Parathyroid adenoma (tissue), 2 donors: ENCODE results near the gene ZIK1.

Source experiments
- H2AFZ ChIP-seq: fragments of 300-600 bp; sonication (generic); one replicate; pipeline ENCODE4 v1.7.0; 2017; ENCODE audit warnings: antibody characterized with exemption, mild to moderate bottlenecking
- H3K27ac ChIP-seq: fragments of 300-600 bp; sonication (generic); one replicate; pipeline ENCODE4 v1.7.0; 2017
- H3K27me3 ChIP-seq: fragments of 300-600 bp; sonication (generic); one replicate; pipeline ENCODE4 v1.7.0; 2017; ENCODE audit warnings: low read length; ENCODE audit not compliant: control insufficient read depth, insufficient read depth
- H3K36me3 ChIP-seq: fragments of 300-600 bp; sonication (generic); one replicate; pipeline ENCODE4 v1.7.0; 2017; ENCODE audit warnings: low read length; ENCODE audit not compliant: control insufficient read depth, insufficient read depth
- H3K4me1 ChIP-seq: fragments of 300-600 bp; sonication (generic); one replicate; pipeline ENCODE4 v1.7.0; 2017; ENCODE audit warnings: control low read depth
- H3K4me2 ChIP-seq: fragments of 300-600 bp; sonication (generic); one replicate; pipeline ENCODE4 v1.7.0; 2017; ENCODE audit warnings: low read length
- H3K4me3 ChIP-seq: fragments of 300-600 bp; sonication (generic); one replicate; pipeline ENCODE4 v1.7.0; 2017; ENCODE audit warnings: low read depth, low read length
- H3K79me2 ChIP-seq: fragments of 300-600 bp; sonication (generic); one replicate; pipeline ENCODE4 v1.7.0; 2017; ENCODE audit warnings: control low read depth
- H3K9ac ChIP-seq: fragments of 300-600 bp; sonication (generic); one replicate; pipeline ENCODE4 v1.7.0; 2017; ENCODE audit warnings: mild to moderate bottlenecking
- H3K9me3 ChIP-seq: fragments of 300-600 bp; sonication (generic); one replicate; pipeline ENCODE4 v1.7.0; 2017; ENCODE audit warnings: low read length; ENCODE audit not compliant: control insufficient read depth
- CTCF ChIP-seq: fragments of 300-600 bp; sonication (generic); IDR thresholded peaks from one replicate; pipeline ENCODE4 v1.7.0; 2017; ENCODE audit warnings: antibody characterized with exemption, mild to moderate bottlenecking
- donor health status: primary hyperparathyroidism.

The ZIK1 gene

GRCh38 chr19:57633832-57634131, 49.8 kb downstream of the ZIK1 start:
- peak overlapping the region; percentile 78 for H3K9ac ChIP-seq
- TF ChIP-seq CTCF: no peak
- no peaks in the 10 kb centered on the region for H3K27me3 ChIP-seq
- H3K27ac ChIP-seq: peak overlapping the region; percentile 83
- H3K36me3 ChIP-seq: no peaks in the 10 kb centered on the region
- peak overlapping the region; percentile 97 for H2AFZ ChIP-seq
- peaks cover 3% of the 10 kb centered on the region for H3K4me1 ChIP-seq
- H3K4me2 ChIP-seq: peak overlapping the region; percentile 77
- H3K4me3 ChIP-seq: peak overlapping the region; percentile 96
- peaks cover 28% of the 10 kb centered on the region for H3K79me2 ChIP-seq
- H3K9me3 ChIP-seq: peaks cover 7% of the 10 kb centered on the region

DNA sequence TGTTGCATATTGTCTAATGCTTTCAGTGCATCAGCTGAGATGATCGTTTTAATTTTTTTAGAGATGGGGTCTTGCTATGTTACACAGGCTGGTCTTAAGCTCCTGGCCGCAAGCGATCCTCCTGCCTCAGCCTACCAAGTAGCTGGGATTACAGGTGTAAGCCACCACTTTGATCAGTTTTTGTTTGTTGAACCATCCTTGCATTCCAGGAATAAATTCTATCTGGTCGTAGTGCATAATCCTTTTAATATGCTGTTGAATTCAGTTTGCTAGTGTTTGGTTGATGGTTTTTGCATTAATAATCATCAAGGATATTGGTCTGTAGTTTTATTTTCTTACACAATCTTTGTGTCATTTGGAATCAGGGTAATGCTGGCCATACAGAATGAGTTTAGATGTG, 53.4 kb downstream of the ZIK1 start:
- TF ChIP-seq CTCF: no peak
- H3K27ac ChIP-seq: no peak overlapping the region
- H3K27me3 ChIP-seq: no peaks in the 10 kb centered on the region
- peaks cover 31% of the 10 kb centered on the region for H3K79me2 ChIP-seq
- no peak overlapping the region for H3K4me2 ChIP-seq
- no peak overlapping the region for H3K4me3 ChIP-seq
- no peak overlapping the region for H2AFZ ChIP-seq
- H3K9me3 ChIP-seq: peaks cover 7% of the 10 kb centered on the region
- peaks cover 4% of the 10 kb centered on the region for H3K4me1 ChIP-seq
- no peak overlapping the region for H3K9ac ChIP-seq
- no peaks in the 10 kb centered on the region for H3K36me3 ChIP-seq

GRCh38 chr19:57641715-57642234, 57.8 kb downstream of the ZIK1 start:
- Histone ChIP-seq H3K79me2 (peaks cover 12% of the 10 kb centered on the region), H3K27me3 (no peaks in the 10 kb centered on the region), H3K4me2 (no peak overlapping the region), H3K27ac (no peak overlapping the region), H3K4me1 (peaks cover 6% of the 10 kb centered on the region), H2AFZ (no peak overlapping the region), H3K4me3 (no peak overlapping the region), H3K9me3 (peaks cover 7% of the 10 kb centered on the region), H3K9ac (no peak overlapping the region), H3K36me3 (no peaks in the 10 kb centered on the region)
- no peak for TF ChIP-seq CTCF

DNA sequence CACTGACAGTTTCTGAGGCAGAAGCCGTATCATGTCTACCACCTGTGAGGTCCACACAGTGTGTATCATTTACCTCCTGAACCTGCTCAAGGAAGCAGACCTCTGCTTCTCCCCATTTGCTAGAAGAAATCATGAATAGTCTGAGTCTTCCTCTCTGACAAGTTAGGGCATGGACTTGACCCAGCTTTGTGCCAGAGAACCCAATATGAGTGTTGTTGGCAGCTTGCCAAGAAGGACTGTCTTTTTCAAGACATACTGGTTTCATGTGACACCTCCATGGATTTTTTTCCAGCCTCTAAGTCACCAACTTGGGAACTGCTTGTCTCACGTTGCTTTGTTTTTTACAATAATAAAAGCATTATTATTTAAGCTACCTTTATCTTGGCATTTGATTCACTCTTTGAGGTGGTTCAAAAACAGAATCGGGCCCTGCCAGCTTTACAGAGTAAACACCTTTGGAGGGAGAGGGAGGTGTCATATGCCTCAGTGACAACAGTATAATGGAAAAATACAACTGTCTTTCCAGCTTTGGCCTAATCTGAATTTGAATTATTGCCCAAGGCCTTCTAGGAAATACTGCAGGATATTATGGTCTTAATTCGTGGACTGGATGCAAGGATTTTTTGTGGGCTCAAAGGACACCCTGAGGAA, 58.6 kb downstream of the ZIK1 start:
- Histone ChIP-seq H3K4me1 (peaks cover 6% of the 10 kb centered on the region), H3K4me2 (peak overlapping the region; percentile 35), H3K27ac (peak overlapping the region; percentile 60), H3K4me3 (no peak overlapping the region), H2AFZ (no peak overlapping the region), H3K9ac (no peak overlapping the region), H3K36me3 (no peaks in the 10 kb centered on the region), H3K79me2 (peaks cover 4% of the 10 kb centered on the region), H3K27me3 (no peaks in the 10 kb centered on the region), H3K9me3 (peaks cover 2% of the 10 kb centered on the region)
- no peak for TF ChIP-seq CTCF
